DND-41 (cell line): ENCODE results near the gene UNC13C.

ENCODE experiments used
- ATAC-seq: fragments of 200-7000 bp; cut with Tn5 transposase; 3 replicates; pipeline ENCODE4 v1.9.1; 2021; ENCODE audit warnings: low read depth; ENCODE audit not compliant: insufficient read depth
- DNase-seq: peaks from one replicate; pipeline ENCODE4 v3.0.0-alpha.2; 2020
- H2AFZ ChIP-seq: 2 replicates; pipeline ENCODE4 v1.6.0; 2012; ENCODE audit warnings: low read depth, low read length
- H3K27ac ChIP-seq: 2 replicates; pipeline ENCODE4 v1.5.1; 2012; ENCODE audit warnings: low read length, inconsistent platforms
- H3K27me3 ChIP-seq: fragments of 200-600 bp; sonication (generic); 2 replicates; pipeline ENCODE4 v1.6.0; 2012; ENCODE audit warnings: low read length, mild to moderate bottlenecking, inconsistent platforms; ENCODE audit not compliant: insufficient read depth, poor library complexity
- H3K36me3 ChIP-seq: 2 replicates; pipeline ENCODE4 v1.5.1; 2012; ENCODE audit warnings: low read length, inconsistent platforms; ENCODE audit not compliant: insufficient read depth
- H3K4me1 ChIP-seq: 2 replicates; pipeline ENCODE4 v1.5.1; 2012; ENCODE audit warnings: mild to moderate bottlenecking, low read length; ENCODE audit not compliant: insufficient read depth
- H3K4me2 ChIP-seq: 2 replicates; pipeline ENCODE4 v1.6.0; 2012; ENCODE audit warnings: mild to moderate bottlenecking, moderate library complexity, low read length, inconsistent platforms; ENCODE audit not compliant: insufficient read depth
- H3K4me3 ChIP-seq, 2 experiments: fragments of 200-600 bp in 1 of 2; shearing (Covaris generic) in 1 of 2; 2 replicates each; pipeline ENCODE4 v1.5.1; 2012 to 2016; ENCODE audit warnings: inconsistent platforms in 2 of 2, low read length in 2 of 2, mild to moderate bottlenecking in 2 of 2, low read depth in 1 of 2, moderate library complexity in 1 of 2
- H3K79me2 ChIP-seq: 2 replicates; pipeline ENCODE4 v1.6.0; 2012; ENCODE audit warnings: low read length, inconsistent platforms; ENCODE audit not compliant: insufficient read depth
- H3K9ac ChIP-seq: 2 replicates; pipeline ENCODE4 v1.6.0; 2012; ENCODE audit warnings: low read depth, mild to moderate bottlenecking, inconsistent platforms, low read length, moderate library complexity
- H3K9me3 ChIP-seq: 2 replicates; pipeline ENCODE4 v1.5.1; 2012; ENCODE audit warnings: low read length, moderate library complexity, mild to moderate bottlenecking, inconsistent platforms; ENCODE audit not compliant: insufficient read depth, severe bottlenecking
- H4K20me1 ChIP-seq: 2 replicates; pipeline ENCODE4 v1.6.0; 2012; ENCODE audit warnings: low read length; ENCODE audit not compliant: insufficient read depth
- CTCF ChIP-seq: IDR thresholded peaks from 2 replicates; pipeline ENCODE4 v1.5.1; 2012; ENCODE audit warnings: borderline replicate concordance, low read length, moderate library complexity, mild to moderate bottlenecking; ENCODE audit not compliant: poor library complexity, severe bottlenecking; ENCODE audit errors: extremely low read depth
- EZH2 ChIP-seq: IDR thresholded peaks from 3 replicates; pipeline ENCODE4 v1.6.1; 2012; ENCODE audit warnings: borderline replicate concordance, low read depth, mild to moderate bottlenecking, moderate library complexity, low read length, inconsistent platforms; ENCODE audit not compliant: severe bottlenecking

Gene UNC13C

GRCh38 chr15:54032066-54032465 lies 53.8 kb downstream of the UNC13C start:
- no peaks in the 10 kb centered on the region for H4K20me1 ChIP-seq
- H3K27me3 ChIP-seq, result no peaks in the 10 kb centered on the region
- no peak overlapping the region for H3K4me3 ChIP-seq
- DNase-seq (no peak), ATAC-seq (no peak)
- no peak overlapping the region for H3K4me2 ChIP-seq
- H3K9me3 ChIP-seq, result no peaks in the 10 kb centered on the region
- H3K79me2 ChIP-seq, result no peaks in the 10 kb centered on the region
- no peaks in the 10 kb centered on the region for H3K36me3 ChIP-seq
- no peaks in the 10 kb centered on the region for H3K4me1 ChIP-seq
- H3K27ac ChIP-seq, result no peak overlapping the region
- TF ChIP-seq EZH2 (no peak), CTCF (no peak)
- no peak overlapping the region for H3K9ac ChIP-seq
- H2AFZ ChIP-seq, result no peak overlapping the region

- ATAC-seq (no peak), DNase-seq (no peak)
- Histone ChIP-seq H3K4me1 (no peaks in the 10 kb centered on the region), H3K79me2 (no peaks in the 10 kb centered on the region), H4K20me1 (no peaks in the 10 kb centered on the region), H3K36me3 (no peaks in the 10 kb centered on the region), H3K9me3 (no peaks in the 10 kb centered on the region), H3K27ac (no peak overlapping the region), H3K27me3 (no peaks in the 10 kb centered on the region), H3K4me3 (no peak overlapping the region), H2AFZ (no peak overlapping the region), H3K9ac (no peak overlapping the region), H3K4me2 (no peak overlapping the region)
- TF ChIP-seq EZH2 (no peak), CTCF (no peak)
Observed at GRCh38 chr15:54033356-54033860, 55.2 kb downstream of the UNC13C start.

- Histone ChIP-seq H4K20me1 (no peaks in the 10 kb centered on the region), H3K4me1 (no peaks in the 10 kb centered on the region), H3K9ac (no peak overlapping the region), H3K27me3 (no peaks in the 10 kb centered on the region), H3K4me2 (no peak overlapping the region), H3K4me3 (no peak overlapping the region), H3K36me3 (no peaks in the 10 kb centered on the region), H3K9me3 (no peaks in the 10 kb centered on the region), H2AFZ (no peak overlapping the region), H3K79me2 (no peaks in the 10 kb centered on the region), H3K27ac (no peak overlapping the region)
- no peak for ATAC-seq
- no peak for DNase-seq
- TF ChIP-seq EZH2, result no peak
- no peak for TF ChIP-seq CTCF
Observed at GRCh38 chr15:54033869-54034458, 55.7 kb downstream of the UNC13C start.
